ENCODE results near the gene IMMP2L. TPM values are rescaled to one million over a fixed set of nuclear protein-coding genes. Genes with fewer than 3 reads are reported as not detected.

IMMP2L gene
- total RNA-seq, 1 donor from 2014 or later: 29.7 TPM

DNA sequence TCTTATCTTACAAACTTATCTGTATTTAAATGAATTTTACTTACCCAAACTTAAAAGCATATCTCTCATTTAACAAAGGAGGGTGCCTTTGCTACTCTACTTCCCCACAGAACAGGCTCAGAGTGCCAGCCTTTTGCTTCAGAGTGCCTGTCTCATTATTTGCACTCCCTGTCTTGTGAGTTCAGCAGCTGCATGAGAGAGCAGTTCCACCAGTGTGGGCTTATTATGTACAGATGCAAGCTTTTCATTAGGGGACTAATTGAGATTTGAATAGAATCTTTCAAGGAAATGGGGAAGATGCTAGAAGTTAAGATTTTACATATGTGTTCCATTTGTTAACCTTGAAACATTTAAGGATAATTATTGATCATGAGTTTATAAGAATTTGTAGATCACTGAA, 781.6 kb downstream of the IMMP2L start:
- Mint-ChIP-seq H3K9me3 (ENCODE audit: low read depth) (peaks cover 4% of the 10 kb centered on the region), H3K36me3 (ENCODE audit: insufficient read depth) (no peaks in the 10 kb centered on the region), H3K27ac (peak overlapping the region; percentile 51), H3K27me3 (no peaks in the 10 kb centered on the region), H3K4me3 (ENCODE audit: low read depth) (no peak overlapping the region), H3K4me1 (ENCODE audit: low read depth) (peaks cover 17% of the 10 kb centered on the region)
- DNase-seq (ENCODE audit: low spot score, unreplicated experiment): no peak
- TF ChIP-seq, protein P1, sequence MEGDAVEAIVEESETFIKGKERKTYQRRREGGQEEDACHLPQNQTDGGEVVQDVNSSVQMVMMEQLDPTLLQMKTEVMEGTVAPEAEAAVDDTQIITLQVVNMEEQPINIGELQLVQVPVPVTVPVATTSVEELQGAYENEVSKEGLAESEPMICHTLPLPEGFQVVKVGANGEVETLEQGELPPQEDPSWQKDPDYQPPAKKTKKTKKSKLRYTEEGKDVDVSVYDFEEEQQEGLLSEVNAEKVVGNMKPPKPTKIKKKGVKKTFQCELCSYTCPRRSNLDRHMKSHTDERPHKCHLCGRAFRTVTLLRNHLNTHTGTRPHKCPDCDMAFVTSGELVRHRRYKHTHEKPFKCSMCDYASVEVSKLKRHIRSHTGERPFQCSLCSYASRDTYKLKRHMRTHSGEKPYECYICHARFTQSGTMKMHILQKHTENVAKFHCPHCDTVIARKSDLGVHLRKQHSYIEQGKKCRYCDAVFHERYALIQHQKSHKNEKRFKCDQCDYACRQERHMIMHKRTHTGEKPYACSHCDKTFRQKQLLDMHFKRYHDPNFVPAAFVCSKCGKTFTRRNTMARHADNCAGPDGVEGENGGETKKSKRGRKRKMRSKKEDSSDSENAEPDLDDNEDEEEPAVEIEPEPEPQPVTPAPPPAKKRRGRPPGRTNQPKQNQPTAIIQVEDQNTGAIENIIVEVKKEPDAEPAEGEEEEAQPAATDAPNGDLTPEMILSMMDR (IDR thresholded peaks at IDR 0.05; ENCODE audit: unreplicated experiment): no peak

DNA sequence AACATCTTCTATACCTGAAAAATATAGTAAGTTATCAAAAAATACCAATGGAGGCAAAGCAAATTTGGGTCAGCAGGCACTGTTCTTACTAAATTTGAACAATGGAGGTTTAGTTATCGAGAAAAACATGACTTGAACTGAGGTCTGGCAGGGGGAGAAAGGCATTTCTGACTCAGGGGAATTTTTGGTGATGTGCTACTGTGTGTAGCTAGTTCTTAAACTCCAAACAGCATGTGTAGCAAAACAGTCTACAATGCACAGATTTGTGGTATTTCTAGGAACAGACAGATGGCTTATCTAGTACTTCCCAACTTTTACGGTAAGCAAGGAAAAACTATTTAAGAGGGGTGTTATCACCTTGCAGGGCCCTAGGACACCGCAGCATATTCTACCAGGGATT, 783.0 kb downstream of the IMMP2L start:
- H3K4me1 Mint-ChIP-seq (ENCODE audit: low read depth): peaks cover 19% of the 10 kb centered on the region
- H3K27me3 Mint-ChIP-seq: no peaks in the 10 kb centered on the region
- H3K4me3 Mint-ChIP-seq (ENCODE audit: low read depth): no peak overlapping the region

DNA sequence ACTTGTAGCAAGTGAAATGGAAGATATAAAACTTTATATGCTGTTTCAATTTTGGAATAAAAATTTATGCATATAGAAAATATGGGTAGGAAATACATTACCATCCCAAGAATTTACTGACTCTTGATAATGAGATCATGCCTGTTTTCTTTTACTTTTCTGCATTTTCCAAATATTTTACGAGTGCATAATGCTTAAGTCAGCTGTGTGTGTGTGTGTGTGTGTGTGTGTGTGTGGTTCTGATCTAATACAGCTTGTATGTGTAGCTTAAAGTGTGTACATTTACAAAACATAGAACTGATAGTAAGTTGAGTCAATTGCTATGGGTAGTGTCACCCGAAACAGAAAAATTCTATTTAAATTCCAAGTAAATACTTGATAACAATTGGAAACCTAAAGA, 787.2 kb downstream of the IMMP2L start:
- H3K4me1 Mint-ChIP-seq (ENCODE audit: low read depth): peaks cover 16% of the 10 kb centered on the region
- no peaks in the 10 kb centered on the region for H3K27me3 Mint-ChIP-seq
- no peak overlapping the region for H3K4me3 Mint-ChIP-seq (ENCODE audit: low read depth)
- no peak overlapping the region for H3K27ac Mint-ChIP-seq
- DNase-seq (ENCODE audit: low spot score, unreplicated experiment): no peak
- peaks cover 5% of the 10 kb centered on the region for H3K9me3 Mint-ChIP-seq (ENCODE audit: low read depth)
- H3K36me3 Mint-ChIP-seq (ENCODE audit: insufficient read depth): peaks cover 4% of the 10 kb centered on the region
- TF ChIP-seq, protein P1 (IDR thresholded peaks at IDR 0.05; ENCODE audit: unreplicated experiment): no peak

More for the DNA sequence above, 783.0 kb downstream of the IMMP2L start:
- H3K27ac Mint-ChIP-seq: no peak overlapping the region
- no peaks in the 10 kb centered on the region for H3K36me3 Mint-ChIP-seq (ENCODE audit: insufficient read depth)
- H3K9me3 Mint-ChIP-seq (ENCODE audit: low read depth): peaks cover 2% of the 10 kb centered on the region
- no peak for DNase-seq (ENCODE audit: low spot score, unreplicated experiment)
- TF ChIP-seq, protein P1 (IDR thresholded peaks at IDR 0.05; ENCODE audit: unreplicated experiment): no peak

DNA sequence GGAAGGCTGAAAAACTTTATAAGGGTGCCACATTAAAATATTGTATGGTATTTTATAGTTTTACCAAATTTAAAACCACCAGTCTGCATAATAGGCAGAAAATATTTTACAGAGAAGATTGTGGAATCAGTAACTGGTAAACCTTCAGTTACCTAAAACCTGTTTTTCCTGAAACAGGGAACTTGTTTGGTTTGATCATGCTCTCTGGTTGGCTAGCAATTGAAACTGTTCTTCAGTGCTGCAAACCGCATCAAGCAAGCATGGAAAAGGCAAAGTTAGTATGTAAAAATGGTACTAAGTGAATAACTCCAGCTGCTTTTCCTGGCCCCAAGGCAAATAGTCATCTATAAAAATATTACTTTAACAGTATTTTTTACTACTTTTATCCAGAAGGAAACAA, 788.2 kb downstream of the IMMP2L start:
- no peak overlapping the region for H3K27ac Mint-ChIP-seq
- H3K36me3 Mint-ChIP-seq (ENCODE audit: insufficient read depth): peaks cover 5% of the 10 kb centered on the region
- H3K4me1 Mint-ChIP-seq (ENCODE audit: low read depth): peaks cover 19% of the 10 kb centered on the region
- no peak for DNase-seq (ENCODE audit: low spot score, unreplicated experiment)
- H3K27me3 Mint-ChIP-seq: no peaks in the 10 kb centered on the region
- no peak overlapping the region for H3K4me3 Mint-ChIP-seq (ENCODE audit: low read depth)
- peaks cover 5% of the 10 kb centered on the region for H3K9me3 Mint-ChIP-seq (ENCODE audit: low read depth)
- TF ChIP-seq, protein P1 (IDR thresholded peaks at IDR 0.05; ENCODE audit: unreplicated experiment): no peak

DNA sequence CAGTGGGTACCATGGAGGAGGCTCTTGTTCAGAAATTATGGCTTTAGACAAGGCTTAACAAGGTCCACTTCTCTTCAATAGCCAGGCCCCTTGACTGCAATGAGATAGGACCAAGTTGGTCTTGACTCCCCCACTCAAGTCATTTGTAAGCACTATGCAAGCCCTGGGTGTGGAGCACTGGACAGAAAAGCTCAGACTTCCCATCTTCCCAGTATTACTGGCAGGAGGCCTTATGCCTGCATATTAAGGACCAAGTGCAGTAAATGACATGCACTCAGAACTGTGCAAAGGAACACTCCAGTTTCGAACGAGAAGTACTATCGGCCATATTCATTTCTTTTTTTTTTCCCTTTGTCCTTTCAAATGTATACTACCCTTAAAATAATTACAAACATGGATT, 789.7 kb downstream of the IMMP2L start:
- Mint-ChIP-seq H3K27me3 (no peaks in the 10 kb centered on the region), H3K4me3 (ENCODE audit: low read depth) (no peak overlapping the region), H3K27ac (no peak overlapping the region), H3K4me1 (ENCODE audit: low read depth) (peaks cover 32% of the 10 kb centered on the region), H3K9me3 (ENCODE audit: low read depth) (peaks cover 5% of the 10 kb centered on the region), H3K36me3 (ENCODE audit: insufficient read depth) (peaks cover 5% of the 10 kb centered on the region)
- TF ChIP-seq, protein P1 (IDR thresholded peaks at IDR 0.05; ENCODE audit: unreplicated experiment): no peak
- DNase-seq (ENCODE audit: low spot score, unreplicated experiment): no peak

All from progenitor cell of endocrine pancreas (in vitro differentiated cells).